SK-N-SH (cell line): ENCODE measurements around the gene PFDN5. TPM values are rescaled to one million over a fixed set of nuclear protein-coding genes. Genes with fewer than 3 reads are reported as not detected.

ENCODE experiments used
- CTCF ChIA-PET: fragments of 300-600, 350-600 bp; formaldehyde crosslinking; extraction: SDS; loops from one replicate; lab custom pipeline; 2021; lab: Yijun Ruan, JAX
- POLR2A ChIA-PET: fragments of 350-600 bp; sonication (Branson Sonifier 250); formaldehyde crosslinking; extraction: SDS; loops from one replicate; lab custom pipeline; 2020; ENCODE audit warnings: antibody characterized with exemption, inconsistent platforms; lab: Yijun Ruan, JAX
- DNase-seq: peaks from one replicate; pipeline ENCODE4 v3.0.0; 2012
- H2AFZ ChIP-seq: fragments of 200-600 bp; sonication (generic); 2 replicates; pipeline ENCODE4 v1.8.1; 2016; ENCODE audit warnings: antibody characterized with exemption, mild to moderate bottlenecking, low read depth
- H3F3A ChIP-seq: fragments of 200-600 bp; sonication (generic); replicated peaks from 2 replicates; pipeline ENCODE3; 2016; ENCODE audit warnings: antibody characterized with exemption, mild to moderate bottlenecking; ENCODE audit not compliant: insufficient read depth
- H3K27ac ChIP-seq, 2 experiments: fragments of 200-500 bp in 1 of 2; fragments of 200-600 bp in 1 of 2; sonication (Bioruptor generic) in 1 of 2; sonication (generic), shearing (Covaris generic) in 1 of 2; 2 replicates each; pipeline versions ENCODE4 v1.5.1 to v1.6.1; 2014 to 2016; ENCODE audit warnings: low read depth in 2 of 2, inconsistent platforms in 1 of 2, low read length in 1 of 2, mild to moderate bottlenecking in 1 of 2, mixed read lengths in 1 of 2
- H3K27me3 ChIP-seq: fragments of 200-600 bp; sonication (generic), shearing (Covaris generic); 2 replicates; pipeline ENCODE4 v1.6.1; 2016; ENCODE audit warnings: mixed run types; ENCODE audit not compliant: insufficient read depth
- H3K36me3 ChIP-seq, 2 experiments: fragments of 200-500 bp in 1 of 2; fragments of 200-600 bp in 1 of 2; sonication (Bioruptor generic) in 1 of 2; sonication (generic) in 1 of 2; replicated peaks in 1 of 2; 2 replicates each; pipeline versions ENCODE3 to v1.5.1; 2014 to 2016; ENCODE audit warnings: low read length in 1 of 2, mild to moderate bottlenecking in 1 of 2; ENCODE audit not compliant: insufficient read depth in 2 of 2, control insufficient read depth in 1 of 2
- H3K4me1 ChIP-seq, 2 experiments: fragments of 200-500 bp in 1 of 2; fragments of 200-600 bp in 1 of 2; sonication (Bioruptor generic) in 1 of 2; sonication (generic), shearing (Covaris generic) in 1 of 2; 2 replicates each; pipeline versions ENCODE4 v1.5.1 to v1.6.1; 2014 to 2016; ENCODE audit warnings: low read depth in 1 of 2, low read length in 1 of 2, mixed run types in 1 of 2; ENCODE audit not compliant: insufficient read depth in 2 of 2, control insufficient read depth in 1 of 2
- H3K4me2 ChIP-seq: fragments of 200-600 bp; sonication (generic), shearing (Covaris generic); 2 replicates; pipeline ENCODE4 v1.6.1; 2017; ENCODE audit warnings: mixed run types
- H3K4me3 ChIP-seq, 2 experiments: fragments of 200-500 bp in 1 of 2; fragments of 200-600 bp in 1 of 2; sonication (Bioruptor generic) in 1 of 2; sonication (generic), shearing (Covaris generic) in 1 of 2; 2 replicates each; pipeline versions ENCODE4 v1.5.1 to v1.8.1; 2014 to 2016; ENCODE audit warnings: low read depth in 2 of 2, inconsistent platforms in 1 of 2, low read length in 1 of 2, mild to moderate bottlenecking in 1 of 2, mixed read lengths in 1 of 2, moderate library complexity in 1 of 2
- H3K79me2 ChIP-seq: fragments of 200-600 bp; sonication (generic); 2 replicates; pipeline ENCODE4 v1.8.1; 2017; ENCODE audit warnings: mild to moderate bottlenecking; ENCODE audit not compliant: insufficient read depth
- H3K9ac ChIP-seq: fragments of 200-600 bp; sonication (generic); 2 replicates; pipeline ENCODE4 v1.6.1; 2017; ENCODE audit warnings: mixed run types
- H3K9me2 ChIP-seq: fragments of 200-600 bp; sonication (generic); 2 replicates; pipeline ENCODE4 v1.6.1; 2017; ENCODE audit warnings: mixed run types
- H3K9me3 ChIP-seq: fragments of 200-600 bp; sonication (generic); 2 replicates; pipeline ENCODE4 v1.6.1; 2017; ENCODE audit warnings: mixed run types, mild to moderate bottlenecking, moderate library complexity
- H4K20me1 ChIP-seq: fragments of 200-600 bp; sonication (generic); 2 replicates; pipeline ENCODE4 v1.6.1; 2017; ENCODE audit warnings: mild to moderate bottlenecking, mixed run types; ENCODE audit not compliant: insufficient read depth
- ELF1 ChIP-seq: IDR thresholded peaks from 2 replicates; pipeline ENCODE4 v1.4.0; 2012
- EP300 ChIP-seq, 2 experiments: IDR thresholded peaks; 2 replicates each; pipeline versions ENCODE4 v1.4.0 to v1.6.1; 2012; ENCODE audit warnings: borderline replicate concordance in 1 of 2, low read depth in 1 of 2, low read length in 1 of 2
- EZH2phosphoT487 ChIP-seq: fragments of 200-600 bp; sonication (generic); IDR thresholded peaks from 2 replicates; pipeline ENCODE4 v1.6.1; 2017; ENCODE audit warnings: low read depth, mixed run types, mild to moderate bottlenecking, antibody characterized with exemption, moderate library complexity, borderline replicate concordance
- GABPA ChIP-seq: IDR thresholded peaks from 2 replicates; pipeline ENCODE4 v1.4.0; 2012; ENCODE audit warnings: low read depth, mild to moderate bottlenecking
- MEF2A ChIP-seq: IDR thresholded peaks from 2 replicates; pipeline ENCODE4 v1.4.0; 2012; ENCODE audit warnings: low read depth, borderline replicate concordance
- MXI1 ChIP-seq: IDR thresholded peaks from 2 replicates; pipeline ENCODE4 v1.6.1; 2012; ENCODE audit warnings: mild to moderate bottlenecking, low read depth, low read length, improper control_type of control experiment
- RCOR1 ChIP-seq: fragments of 150-350 bp; IDR thresholded peaks from 2 replicates; pipeline ENCODE4 v1.6.1; 2017; ENCODE audit warnings: antibody characterized with exemption, low read length
- RFX5 ChIP-seq: IDR thresholded peaks from 2 replicates; pipeline ENCODE4 v1.6.1; 2012; ENCODE audit warnings: mild to moderate bottlenecking, improper control_type of control experiment, low read length
- RXRA ChIP-seq: IDR thresholded peaks from 2 replicates; pipeline ENCODE4 v1.4.0; 2012; ENCODE audit warnings: low read depth, mild to moderate bottlenecking, borderline replicate concordance
- SMC3 ChIP-seq: IDR thresholded peaks from 2 replicates; pipeline ENCODE4 v1.6.1; 2012; ENCODE audit warnings: low read depth, low read length, improper control_type of control experiment
- WGBS: methylation state at CpG from one replicate; pipeline ENCODE4 v1.1.6; 2017; ENCODE audit warnings: low lambda C conversion rate; 5-methylcytosine and 5-hydroxymethylcytosine counted together
- polyA plus RNA-seq, 3 experiments: library from polyadenylated mRNA; depleted of rRNA; stranded (reverse); fragments of >200 nt; gene quantifications; 2 replicates each; pipeline ENCODE4 v1.2.3, GENCODE V29; 2012
- TF ChIP-seq, protein P1 (sequence below): fragments of 150-350 bp; IDR thresholded peaks from 2 replicates; pipeline ENCODE4 v1.6.1; 2017; ENCODE audit warnings: antibody characterized with exemption, low read length, low read depth, borderline replicate concordance
- TF ChIP-seq, protein P2 (sequence below): IDR thresholded peaks from 2 replicates; pipeline ENCODE4 v1.6.1; 2012; ENCODE audit warnings: mild to moderate bottlenecking, low read depth, low read length, moderate library complexity
- TF ChIP-seq, protein P3 (sequence below): IDR thresholded peaks from 2 replicates; pipeline ENCODE4 v1.4.0; 2012; ENCODE audit warnings: low read depth, borderline replicate concordance

The PFDN5 gene
- polyA plus RNA-seq, 1 of the 3 experiments (the other 2 are of a cell fraction), result 1,198 TPM

DNA sequence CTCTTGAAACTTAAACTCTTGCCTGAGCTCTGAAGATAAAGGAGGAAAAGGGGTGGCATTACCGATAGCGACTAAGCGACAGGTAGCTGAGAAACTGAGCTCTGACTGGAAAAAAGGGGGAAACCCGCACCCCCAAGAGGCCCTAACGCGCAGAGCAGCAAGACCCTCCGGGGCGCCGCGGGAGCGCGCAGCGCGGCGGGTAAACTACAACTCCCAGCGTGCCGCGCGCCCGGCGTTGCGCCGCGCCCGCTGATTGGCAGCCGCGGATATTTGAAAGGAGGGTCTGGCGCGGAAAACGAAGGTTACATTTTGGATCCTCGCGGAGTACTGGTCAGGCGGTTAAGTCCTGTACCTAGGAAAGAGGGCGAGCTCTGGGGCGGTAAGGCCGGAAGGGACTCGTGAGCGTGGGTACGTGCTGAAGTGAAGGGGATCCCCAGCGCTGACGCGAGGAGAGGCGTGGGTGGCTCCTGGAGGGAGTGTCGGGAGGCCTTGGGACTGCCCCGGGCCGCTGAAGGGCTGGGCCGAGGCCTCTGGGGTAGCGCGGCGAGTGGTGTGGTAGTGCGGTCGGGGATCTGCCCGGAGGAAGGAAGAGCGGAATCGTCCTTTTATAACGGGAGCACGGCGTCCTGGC lies 27.2 kb upstream of the PFDN5 start, which contains the start of gene ESPL1 (continued):
- TF ChIP-seq MEF2A (no peak), EP300 (IDR thresholded peaks at IDR 0.05; ENCODE audit: borderline replicate concordance in 1 of 2, low read depth in 1 of 2, low read length in 1 of 2) (no peak; a peak in 1 of 4 replicates)
- TF ChIP-seq, all 33 proteins: peak for 10

DNA sequence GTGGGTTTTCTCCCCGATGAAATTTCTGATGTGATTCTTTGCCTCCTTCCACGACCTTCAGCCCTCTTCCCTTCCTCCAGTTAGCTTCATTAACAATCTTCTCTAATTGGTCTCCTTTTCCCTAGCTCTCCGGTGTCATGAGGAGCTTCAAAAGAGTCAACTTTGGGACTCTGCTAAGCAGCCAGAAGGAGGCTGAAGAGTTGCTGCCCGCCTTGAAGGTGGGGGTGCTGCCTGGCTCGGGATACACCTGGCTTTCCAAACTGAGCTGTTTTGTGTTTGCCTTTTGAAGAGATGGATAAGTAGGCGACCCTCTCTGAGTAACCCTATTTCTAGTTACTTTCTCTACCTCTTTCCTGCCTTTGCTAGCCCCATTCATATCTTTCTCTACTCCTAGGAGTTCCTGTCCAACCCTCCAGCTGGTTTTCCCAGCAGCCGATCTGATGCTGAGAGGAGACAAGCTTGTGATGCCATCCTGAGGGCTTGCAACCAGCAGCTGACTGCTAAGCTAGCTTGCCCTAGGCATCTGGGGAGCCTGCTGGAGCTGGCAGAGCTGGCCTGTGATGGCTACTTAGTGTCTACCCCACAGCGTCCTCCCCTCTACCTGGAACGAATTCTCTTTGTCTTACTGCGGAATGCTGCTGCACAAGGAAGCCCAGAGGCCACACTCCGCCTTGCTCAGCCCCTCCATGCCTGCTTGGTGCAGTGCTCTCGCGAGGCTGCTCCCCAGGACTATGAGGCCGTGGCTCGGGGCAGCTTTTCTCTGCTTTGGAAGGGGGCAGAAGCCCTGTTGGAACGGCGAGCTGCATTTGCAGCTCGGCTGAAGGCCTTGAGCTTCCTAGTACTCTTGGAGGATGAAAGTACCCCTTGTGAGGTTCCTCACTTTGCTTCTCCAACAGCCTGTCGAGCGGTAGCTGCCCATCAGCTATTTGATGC lies 26.4 kb upstream of the PFDN5 start:
- POLR2A ChIA-PET, result interaction anchor here (1.0 to 1.2 kb wide), 3 partner anchors 17 to 88 kb away, joined by 3 to 4 read pairs (median 3); partner anchors contain the start of genes CSAD and PFDN5
- peak; percentile 39 for DNase-seq
- H3K79me2 ChIP-seq, result peaks cover 48% of the 10 kb centered on the region
- no peaks in the 10 kb centered on the region for H3K27me3 ChIP-seq
- peaks cover 5 to 21% of the 10 kb centered on the region in 2 experiments; a peak in 2 of 4 replicates for H3K4me1 ChIP-seq
- 61% methylated on average over 20 of the region's 20 CpGs for WGBS
- peak overlapping the region; percentile 74 for H3K9ac ChIP-seq
- H3K4me3 ChIP-seq, result peak overlapping the region; percentile 76
- peak overlapping the region; percentile 90 for H2AFZ ChIP-seq
- H3K9me2 ChIP-seq, result no peaks in the 10 kb centered on the region
- no peaks in the 10 kb centered on the region for H3F3A ChIP-seq
- H3K9me3 ChIP-seq, result no peaks in the 10 kb centered on the region
- 0 out of 4 replicates have a peak overlapping the region, but pooled peaks of 1 of the 2 experiments have one; percentile 5 for H3K27ac ChIP-seq
- no peaks in the 10 kb centered on the region for H4K20me1 ChIP-seq
- CTCF ChIA-PET, result interaction anchor here (0.6 to 14.0 kb wide), 19 partner anchors 10 to 203 kb away, joined by 3 to 223 read pairs (median 6); partner anchors contain the start of gene AAAS
- H3K4me2 ChIP-seq, result peak overlapping the region; percentile 95
- TF ChIP-seq SMC3 (no peak), ELF1 (no peak), MXI1 (no peak), RXRA (no peak), RFX5 (no peak), GABPA (no peak), RCOR1 (no peak), EZH2phosphoT487 (no peak), EP300 (IDR thresholded peaks at IDR 0.05; ENCODE audit: borderline replicate concordance in 1 of 2, low read depth in 1 of 2, low read length in 1 of 2) (no peak)
- TF ChIP-seq, protein P1, sequence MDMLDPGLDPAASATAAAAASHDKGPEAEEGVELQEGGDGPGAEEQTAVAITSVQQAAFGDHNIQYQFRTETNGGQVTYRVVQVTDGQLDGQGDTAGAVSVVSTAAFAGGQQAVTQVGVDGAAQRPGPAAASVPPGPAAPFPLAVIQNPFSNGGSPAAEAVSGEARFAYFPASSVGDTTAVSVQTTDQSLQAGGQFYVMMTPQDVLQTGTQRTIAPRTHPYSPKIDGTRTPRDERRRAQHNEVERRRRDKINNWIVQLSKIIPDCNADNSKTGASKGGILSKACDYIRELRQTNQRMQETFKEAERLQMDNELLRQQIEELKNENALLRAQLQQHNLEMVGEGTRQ, result no peak
- TF ChIP-seq, protein P2, sequence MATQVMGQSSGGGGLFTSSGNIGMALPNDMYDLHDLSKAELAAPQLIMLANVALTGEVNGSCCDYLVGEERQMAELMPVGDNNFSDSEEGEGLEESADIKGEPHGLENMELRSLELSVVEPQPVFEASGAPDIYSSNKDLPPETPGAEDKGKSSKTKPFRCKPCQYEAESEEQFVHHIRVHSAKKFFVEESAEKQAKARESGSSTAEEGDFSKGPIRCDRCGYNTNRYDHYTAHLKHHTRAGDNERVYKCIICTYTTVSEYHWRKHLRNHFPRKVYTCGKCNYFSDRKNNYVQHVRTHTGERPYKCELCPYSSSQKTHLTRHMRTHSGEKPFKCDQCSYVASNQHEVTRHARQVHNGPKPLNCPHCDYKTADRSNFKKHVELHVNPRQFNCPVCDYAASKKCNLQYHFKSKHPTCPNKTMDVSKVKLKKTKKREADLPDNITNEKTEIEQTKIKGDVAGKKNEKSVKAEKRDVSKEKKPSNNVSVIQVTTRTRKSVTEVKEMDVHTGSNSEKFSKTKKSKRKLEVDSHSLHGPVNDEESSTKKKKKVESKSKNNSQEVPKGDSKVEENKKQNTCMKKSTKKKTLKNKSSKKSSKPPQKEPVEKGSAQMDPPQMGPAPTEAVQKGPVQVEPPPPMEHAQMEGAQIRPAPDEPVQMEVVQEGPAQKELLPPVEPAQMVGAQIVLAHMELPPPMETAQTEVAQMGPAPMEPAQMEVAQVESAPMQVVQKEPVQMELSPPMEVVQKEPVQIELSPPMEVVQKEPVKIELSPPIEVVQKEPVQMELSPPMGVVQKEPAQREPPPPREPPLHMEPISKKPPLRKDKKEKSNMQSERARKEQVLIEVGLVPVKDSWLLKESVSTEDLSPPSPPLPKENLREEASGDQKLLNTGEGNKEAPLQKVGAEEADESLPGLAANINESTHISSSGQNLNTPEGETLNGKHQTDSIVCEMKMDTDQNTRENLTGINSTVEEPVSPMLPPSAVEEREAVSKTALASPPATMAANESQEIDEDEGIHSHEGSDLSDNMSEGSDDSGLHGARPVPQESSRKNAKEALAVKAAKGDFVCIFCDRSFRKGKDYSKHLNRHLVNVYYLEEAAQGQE, result no peak
- TF ChIP-seq, protein P3, sequence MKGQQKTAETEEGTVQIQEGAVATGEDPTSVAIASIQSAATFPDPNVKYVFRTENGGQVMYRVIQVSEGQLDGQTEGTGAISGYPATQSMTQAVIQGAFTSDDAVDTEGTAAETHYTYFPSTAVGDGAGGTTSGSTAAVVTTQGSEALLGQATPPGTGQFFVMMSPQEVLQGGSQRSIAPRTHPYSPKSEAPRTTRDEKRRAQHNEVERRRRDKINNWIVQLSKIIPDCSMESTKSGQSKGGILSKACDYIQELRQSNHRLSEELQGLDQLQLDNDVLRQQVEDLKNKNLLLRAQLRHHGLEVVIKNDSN, result no peak
- H3K36me3 ChIP-seq, result peaks cover 0 to under 1% of the 10 kb centered on the region in 2 experiments
